Measurements from ENCODE around the gene VAV3. TPM values are rescaled to one million over a fixed set of nuclear protein-coding genes. Genes with fewer than 3 reads are reported as not detected.

The VAV3 gene
- total and polyA plus RNA-seq, 10 donors, result 10.5 to 63.0 (median 38.8) TPM

DNA sequence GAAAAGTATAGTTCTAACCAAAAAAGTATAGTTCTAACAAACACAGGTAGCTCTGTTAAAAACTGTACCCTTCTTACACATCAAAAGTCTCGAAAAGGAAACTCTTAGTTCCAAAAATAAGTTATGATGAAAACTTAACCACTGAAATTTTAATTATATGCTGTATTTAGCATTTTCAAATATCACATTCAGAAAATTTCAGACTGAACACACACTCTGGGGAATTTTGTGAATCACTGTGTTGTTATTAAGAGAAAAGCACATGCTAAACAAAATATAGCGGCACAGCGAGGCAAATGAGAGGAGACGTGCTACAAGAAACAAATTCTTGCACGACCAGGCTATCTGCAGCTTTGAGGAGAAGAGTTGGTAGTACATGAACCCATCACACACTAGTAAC, 30.4 kb downstream of the VAV3 start:
- Histone ChIP-seq H3K4me1 (peaks cover 26 to 80% (median 47%) of the 10 kb centered on the region in 6 donors), H3K27ac (peak overlapping the region in 7 of 8 donors; percentile 57 to 90 (median 80)), H3K9me3 (no peaks in the 10 kb centered on the region), H3K36me3 (no peaks in the 10 kb centered on the region), H3K27me3 (replicated peaks in 1 of 7) (no peaks in the 10 kb centered on the region), H3K4me3 (peak overlapping the region in 1 of 8 donors; percentile 45)
- intact Hi-C loops (cut with DNase I; ENCODE audit: low total_unique reads), result no loop called here
- DNase-seq, result no peak
- WGBS, 5 donors, result 41 to 63% (median 59%) methylated on average over 5 of the region's 5 CpGs
- no peak for TF ChIP-seq POLR2AphosphoS5 (IDR thresholded peaks at IDR 0.05)
- no peak for TF ChIP-seq POLR2A (IDR thresholded peaks at IDR 0.05)
- TF ChIP-seq, protein P1, sequence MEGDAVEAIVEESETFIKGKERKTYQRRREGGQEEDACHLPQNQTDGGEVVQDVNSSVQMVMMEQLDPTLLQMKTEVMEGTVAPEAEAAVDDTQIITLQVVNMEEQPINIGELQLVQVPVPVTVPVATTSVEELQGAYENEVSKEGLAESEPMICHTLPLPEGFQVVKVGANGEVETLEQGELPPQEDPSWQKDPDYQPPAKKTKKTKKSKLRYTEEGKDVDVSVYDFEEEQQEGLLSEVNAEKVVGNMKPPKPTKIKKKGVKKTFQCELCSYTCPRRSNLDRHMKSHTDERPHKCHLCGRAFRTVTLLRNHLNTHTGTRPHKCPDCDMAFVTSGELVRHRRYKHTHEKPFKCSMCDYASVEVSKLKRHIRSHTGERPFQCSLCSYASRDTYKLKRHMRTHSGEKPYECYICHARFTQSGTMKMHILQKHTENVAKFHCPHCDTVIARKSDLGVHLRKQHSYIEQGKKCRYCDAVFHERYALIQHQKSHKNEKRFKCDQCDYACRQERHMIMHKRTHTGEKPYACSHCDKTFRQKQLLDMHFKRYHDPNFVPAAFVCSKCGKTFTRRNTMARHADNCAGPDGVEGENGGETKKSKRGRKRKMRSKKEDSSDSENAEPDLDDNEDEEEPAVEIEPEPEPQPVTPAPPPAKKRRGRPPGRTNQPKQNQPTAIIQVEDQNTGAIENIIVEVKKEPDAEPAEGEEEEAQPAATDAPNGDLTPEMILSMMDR (IDR thresholded peaks at IDR 0.05 in 8 of 11, conservative IDR thresholded peaks at IDR 0.05 in 3 of 11), result no peak

DNA sequence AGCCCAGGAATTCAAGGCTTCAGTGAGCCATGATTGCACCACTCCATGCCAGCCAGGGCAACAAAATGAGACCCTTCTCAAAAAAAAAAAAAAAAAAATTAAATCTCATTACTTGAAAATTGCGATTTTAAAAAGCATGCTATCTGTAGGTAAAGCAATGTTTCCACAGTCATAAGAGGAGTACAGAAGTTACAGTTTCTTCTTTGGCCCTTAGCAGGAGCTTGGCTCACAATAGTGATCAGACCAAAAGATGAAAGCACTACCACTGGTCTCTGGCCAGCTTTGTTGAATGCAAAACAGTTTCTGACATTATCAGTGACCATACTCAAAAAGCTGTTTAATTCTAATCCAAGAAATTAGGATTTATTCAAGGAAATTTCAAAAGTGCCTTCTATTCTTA, 31.2 kb downstream of the VAV3 start:
- Histone ChIP-seq H3K4me3 (no peak overlapping the region), H3K9me3 (no peaks in the 10 kb centered on the region), H3K36me3 (no peaks in the 10 kb centered on the region), H3K4me1 (peaks cover 26 to 74% (median 47%) of the 10 kb centered on the region in 6 donors), H3K27ac (peak overlapping the region in 4 of 8 donors; percentile 70 to 90 (median 85)), H3K27me3 (replicated peaks in 1 of 7) (no peaks in the 10 kb centered on the region)
- intact Hi-C loops (cut with DNase I; ENCODE audit: low total_unique reads), result no loop called here
- no peak for DNase-seq
- WGBS, 5 donors, result 80 to 93% (median 90%) methylated on average over 1 of the region's 1 CpG
- TF ChIP-seq, protein P1 (IDR thresholded peaks at IDR 0.05 in 8 of 11, conservative IDR thresholded peaks at IDR 0.05 in 3 of 11), result no peak
- TF ChIP-seq POLR2AphosphoS5 (IDR thresholded peaks at IDR 0.05) (no peak), POLR2A (IDR thresholded peaks at IDR 0.05) (no peak)

DNA sequence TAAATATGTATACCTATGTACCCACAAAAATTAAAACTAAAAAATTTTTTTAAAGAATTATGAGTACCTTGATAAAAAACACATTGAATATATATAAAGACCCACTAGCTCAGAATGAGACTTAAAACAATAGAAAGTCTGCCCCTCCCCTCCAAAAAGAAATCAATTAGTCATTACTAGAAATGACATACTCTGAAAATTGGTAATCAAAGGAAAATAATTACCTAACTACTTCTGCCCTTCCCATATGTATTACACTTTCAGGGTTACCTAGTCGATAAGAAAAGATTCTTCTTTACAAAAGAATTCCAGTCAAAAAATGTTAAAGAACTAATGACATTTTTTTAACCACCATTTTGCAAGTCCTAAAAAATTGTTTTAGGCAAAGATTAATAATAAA, 34.7 kb downstream of the VAV3 start:
- TF ChIP-seq POLR2A (IDR thresholded peaks at IDR 0.05) (no peak), POLR2AphosphoS5 (IDR thresholded peaks at IDR 0.05) (no peak)
- TF ChIP-seq, protein P1 (IDR thresholded peaks at IDR 0.05 in 8 of 11, conservative IDR thresholded peaks at IDR 0.05 in 3 of 11), result no peak
- H3K36me3 ChIP-seq, result no peaks in the 10 kb centered on the region
- peaks cover 5 to 68% (median 31%) of the 10 kb centered on the region in 6 donors for H3K4me1 ChIP-seq
- intact Hi-C loops (cut with DNase I; ENCODE audit: low total_unique reads), result no loop called here
- no peaks in the 10 kb centered on the region for H3K27me3 ChIP-seq (replicated peaks in 1 of 7)
- WGBS, 5 donors, result 73 to 84% (median 81%) methylated on average over 1 of the region's 1 CpG
- H3K9me3 ChIP-seq, result no peaks in the 10 kb centered on the region
- H3K27ac ChIP-seq, result no peak overlapping the region
- no peak overlapping the region for H3K4me3 ChIP-seq
- DNase-seq, result no peak

DNA sequence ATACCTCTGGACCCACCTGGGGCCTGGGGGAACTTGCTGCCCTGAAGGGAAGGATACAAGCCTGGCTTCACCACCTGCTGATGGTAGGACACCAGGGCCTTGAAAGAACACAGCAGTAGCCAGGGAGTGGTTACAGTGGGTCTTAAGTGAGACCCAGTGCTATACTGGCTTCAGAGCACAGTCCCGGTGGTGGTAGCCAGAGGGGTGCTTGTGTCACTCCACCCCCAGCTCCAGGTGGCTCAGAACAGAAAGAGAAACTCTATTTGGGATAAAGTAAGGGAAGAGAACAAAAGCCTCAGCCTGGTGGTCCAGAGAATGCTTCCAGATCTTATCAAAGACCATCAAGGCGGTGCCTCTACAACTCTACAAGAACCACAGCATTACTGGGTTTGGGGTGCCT, 37.2 kb downstream of the VAV3 start:
- H3K4me3 ChIP-seq, result no peak overlapping the region
- intact Hi-C loops (cut with DNase I; ENCODE audit: low total_unique reads), result no loop called here
- no peaks in the 10 kb centered on the region for H3K36me3 ChIP-seq
- 81 to 94% (median 84%) methylated on average over 2 of the region's 2 CpGs for WGBS, 5 donors
- no peak for TF ChIP-seq POLR2A (IDR thresholded peaks at IDR 0.05)
- TF ChIP-seq, protein P1 (IDR thresholded peaks at IDR 0.05 in 8 of 11, conservative IDR thresholded peaks at IDR 0.05 in 3 of 11), result no peak
- no peak for DNase-seq
- peaks cover 0 to 63% (median 11%) of the 10 kb centered on the region in 6 donors for H3K4me1 ChIP-seq
- H3K27me3 ChIP-seq (replicated peaks in 1 of 7), result no peaks in the 10 kb centered on the region
- no peak overlapping the region for H3K27ac ChIP-seq
- H3K9me3 ChIP-seq, result no peaks in the 10 kb centered on the region

All from spleen (tissue), 11 donors.